Liver (tissue), 9 donors: ENCODE data around the gene AP5Z1. TPM values are rescaled to one million over a fixed set of nuclear protein-coding genes. Genes with fewer than 3 reads are reported as not detected.
"Not testable (repeated sequence)": the region's sequence is repeated elsewhere in the genome, so short reads cannot be mapped to it uniquely, and the experiment has no call there.

ENCODE experiments used
- DNase-seq: peaks from one replicate; pipeline ENCODE4 v3.0.0-alpha.2; 2017; ENCODE audit warnings: low spot score
- H3K27ac ChIP-seq, 2 donors: one replicate each; pipeline ENCODE4 v1.7.0; 2013; ENCODE audit warnings: inconsistent platforms in 2 of 2, low read length in 2 of 2, control low read depth in 1 of 2, low read depth in 1 of 2, mild to moderate bottlenecking in 1 of 2
- H3K27me3 ChIP-seq, 4 donors: one replicate each; pipeline versions ENCODE4 v1.6.1 to v1.7.0; 2013; ENCODE audit warnings: low read length in 3 of 4, inconsistent platforms in 1 of 4, mild to moderate bottlenecking in 1 of 4, moderate library complexity in 1 of 4; ENCODE audit not compliant: control insufficient read depth in 4 of 4, insufficient read depth in 4 of 4
- H3K36me3 ChIP-seq, 4 donors: one replicate each; pipeline versions ENCODE4 v1.6.1 to v1.7.0; 2013; ENCODE audit warnings: low read length in 3 of 4, mild to moderate bottlenecking in 3 of 4, low read depth in 1 of 4, moderate library complexity in 1 of 4; ENCODE audit not compliant: control insufficient read depth in 4 of 4, insufficient read depth in 3 of 4
- H3K4me1 ChIP-seq, 4 donors: one replicate each; pipeline versions ENCODE4 v1.6.1 to v1.7.0; 2013; ENCODE audit warnings: low read length in 3 of 4, mild to moderate bottlenecking in 3 of 4, moderate library complexity in 1 of 4; ENCODE audit not compliant: control insufficient read depth in 4 of 4, insufficient read depth in 4 of 4
- H3K4me3 ChIP-seq, 3 donors: one replicate each; pipeline versions ENCODE4 v1.6.1 to v1.7.0; 2013; ENCODE audit warnings: low read length in 3 of 3, control low read depth in 1 of 3, low read depth in 1 of 3, mild to moderate bottlenecking in 1 of 3
- H3K9ac ChIP-seq, 2 donors: one replicate each; pipeline ENCODE4 v1.7.0; 2013; ENCODE audit warnings: low read length in 2 of 2, mild to moderate bottlenecking in 2 of 2, moderate library complexity in 2 of 2, control low read depth in 1 of 2, low read depth in 1 of 2
- H3K9me3 ChIP-seq, 4 donors: one replicate each; pipeline versions ENCODE4 v1.6.1 to v1.7.0; 2013; ENCODE audit warnings: low read length in 3 of 4; ENCODE audit not compliant: control insufficient read depth in 4 of 4
- ATF3 ChIP-seq: IDR thresholded peaks from 2 replicates; pipeline ENCODE4 v1.6.1; 2016; ENCODE audit warnings: antibody characterized with exemption
- CTCF ChIP-seq: fragments of 150-350 bp; IDR thresholded peaks from 2 replicates; pipeline ENCODE4 v1.5.1; 2017; ENCODE audit warnings: improper control_type of control experiment, low read depth, low read length; ENCODE audit not compliant: missing input control
- EGR1 ChIP-seq, 2 donors: IDR thresholded peaks; 2 replicates each; pipeline ENCODE4 v1.6.1; 2016 to 2018; ENCODE audit warnings: antibody characterized with exemption in 2 of 2, low read depth in 2 of 2
- FOXA1 ChIP-seq: IDR thresholded peaks from 2 replicates; pipeline ENCODE4 v1.6.1; 2016; ENCODE audit warnings: antibody characterized with exemption
- FOXA2 ChIP-seq: IDR thresholded peaks from 2 replicates; pipeline ENCODE4 v1.6.1; 2016; ENCODE audit warnings: antibody characterized with exemption
- HNF4A ChIP-seq, 2 donors: conservative IDR thresholded peaks; 2 replicates each; pipeline ENCODE4 v1.6.1; 2016; ENCODE audit warnings: antibody characterized with exemption in 2 of 2, mild to moderate bottlenecking in 2 of 2
- HNF4G ChIP-seq: IDR thresholded peaks from 2 replicates; pipeline ENCODE4 v1.6.1; 2016; ENCODE audit warnings: antibody characterized with exemption
- JUND ChIP-seq, 2 donors: IDR thresholded peaks; 2 replicates each; pipeline ENCODE4 v1.6.1; 2016; ENCODE audit warnings: antibody characterized with exemption in 2 of 2
- REST ChIP-seq: IDR thresholded peaks from 2 replicates; pipeline ENCODE4 v1.6.1; 2016; ENCODE audit warnings: antibody characterized with exemption, mild to moderate bottlenecking
- RXRA ChIP-seq, 2 donors: IDR thresholded peaks; 2 replicates each; pipeline ENCODE4 v1.6.1; 2017 to 2018; ENCODE audit warnings: antibody characterized with exemption in 2 of 2, mild to moderate bottlenecking in 1 of 2
- SP1 ChIP-seq: IDR thresholded peaks from 2 replicates; pipeline ENCODE4 v1.6.1; 2018; ENCODE audit warnings: antibody characterized with exemption, mild to moderate bottlenecking
- TAF1 ChIP-seq: conservative IDR thresholded peaks from 2 replicates; pipeline ENCODE4 v1.6.1; 2016; ENCODE audit warnings: antibody characterized with exemption, mild to moderate bottlenecking
- YY1 ChIP-seq: IDR thresholded peaks from 2 replicates; pipeline ENCODE4 v1.6.1; 2016; ENCODE audit warnings: antibody characterized with exemption, mild to moderate bottlenecking
- WGBS: extraction: QIAGEN DNeasy Blood & Tissue Kit; methylation state at CpG from one replicate; pipeline ENCODE4 v1.1.7; 2013; 5-methylcytosine and 5-hydroxymethylcytosine counted together
- polyA plus RNA-seq, 2 donors: library from polyadenylated mRNA; stranded (reverse) in 1 of 2; unstranded in 1 of 2; fragments of 200-250 nt in 1 of 2; fragments of >200 nt in 1 of 2; fragmentation: Nextera tagmentation in 1 of 2; extraction: Ambion mirVana in 1 of 2; gene quantifications; one replicate each; pipeline versions ENCODE4 v1.2.1 to v1.2.3, GENCODE V29; 2013 to 2015
- total RNA-seq, 2 donors: library from RNA; depleted of rRNA; stranded (reverse); fragments of >200 nt; gene quantifications; one replicate each; pipeline ENCODE4 v1.2.3, GENCODE V29; 2014
- donor health status: healthy.
- donor health status: healthy.
- donor health status: healthy.
- donor health status: healthy.
- donor health status: healthy.

AP5Z1 gene
- total and polyA plus RNA-seq, 4 donors: 10.2 to 16.0 (median 14.2) TPM

GRCh38 chr7:4802577-4802976, 27.2 kb downstream of the AP5Z1 start:
- H3K4me3 ChIP-seq, H3K9me3 ChIP-seq, H3K27me3 ChIP-seq, H3K4me1 ChIP-seq, H3K9ac ChIP-seq, H3K27ac ChIP-seq, DNase-seq, H3K36me3 ChIP-seq: not testable (repeated sequence)
- WGBS: 93% methylated on average over 23 of the region's 23 CpGs

- Histone ChIP-seq H3K9me3 (no peaks in the 10 kb centered on the region), H3K4me3 (no peak overlapping the region), H3K36me3 (no peaks in the 10 kb centered on the region), H3K9ac (no peak overlapping the region), H3K27ac (no peak overlapping the region), H3K27me3 (no peaks in the 10 kb centered on the region), H3K4me1 (no peaks in the 10 kb centered on the region)
- TF ChIP-seq RXRA (IDR thresholded peaks at IDR 0.05): no peak
- no peak for TF ChIP-seq CTCF
- no peak for TF ChIP-seq YY1
- no peak for TF ChIP-seq FOXA1
- TF ChIP-seq ATF3: no peak
- TF ChIP-seq HNF4G: no peak
- TF ChIP-seq REST: no peak
- TF ChIP-seq JUND (IDR thresholded peaks at IDR 0.05): no peak
- no peak for TF ChIP-seq TAF1
- TF ChIP-seq HNF4A (conservative IDR thresholded peaks at IDR 0.05): no peak
- no peak for TF ChIP-seq SP1
- TF ChIP-seq FOXA2: no peak
- TF ChIP-seq EGR1 (IDR thresholded peaks at IDR 0.05; ENCODE audit: low read depth in 2 of 2): no peak
- DNase-seq: no peak
- 74% methylated on average over 41 of the region's 41 CpGs for WGBS
Measured at GRCh38 chr7:4803397-4804241, 28.2 kb downstream of the AP5Z1 start.
